GM06990 (cell line): ENCODE results near the gene WDR59.
"Not testable (repeated sequence)": the region's sequence is repeated elsewhere in the genome, so short reads cannot be mapped to it uniquely, and the experiment has no call there.

ENCODE experiments used
- DNase-seq: peaks from one replicate; pipeline ENCODE4 v3.0.0-alpha.2; 2011; ENCODE audit not compliant: insufficient read length; ENCODE audit errors: extremely low read depth
- H3K27me3 ChIP-seq: replicated peaks from 2 replicates; pipeline ENCODE4 v1.6.0; 2011; ENCODE audit warnings: low read length; ENCODE audit not compliant: control insufficient read depth, insufficient read depth
- H3K36me3 ChIP-seq: 2 replicates; pipeline ENCODE4 v1.5.1; 2011; ENCODE audit warnings: low read length; ENCODE audit not compliant: control insufficient read depth, insufficient read depth
- H3K4me3 ChIP-seq: replicated peaks from 2 replicates; pipeline ENCODE4 v1.5.1; 2011; ENCODE audit warnings: low read depth, mild to moderate bottlenecking, control low read depth, low read length
- TF ChIP-seq, protein P1 (sequence below): IDR thresholded peaks from 2 replicates; pipeline ENCODE4 v1.5.1; 2011; ENCODE audit warnings: low read length, control low read depth, mild to moderate bottlenecking, inconsistent platforms; ENCODE audit not compliant: insufficient read depth, poor library complexity, severe bottlenecking

WDR59 gene

DNA sequence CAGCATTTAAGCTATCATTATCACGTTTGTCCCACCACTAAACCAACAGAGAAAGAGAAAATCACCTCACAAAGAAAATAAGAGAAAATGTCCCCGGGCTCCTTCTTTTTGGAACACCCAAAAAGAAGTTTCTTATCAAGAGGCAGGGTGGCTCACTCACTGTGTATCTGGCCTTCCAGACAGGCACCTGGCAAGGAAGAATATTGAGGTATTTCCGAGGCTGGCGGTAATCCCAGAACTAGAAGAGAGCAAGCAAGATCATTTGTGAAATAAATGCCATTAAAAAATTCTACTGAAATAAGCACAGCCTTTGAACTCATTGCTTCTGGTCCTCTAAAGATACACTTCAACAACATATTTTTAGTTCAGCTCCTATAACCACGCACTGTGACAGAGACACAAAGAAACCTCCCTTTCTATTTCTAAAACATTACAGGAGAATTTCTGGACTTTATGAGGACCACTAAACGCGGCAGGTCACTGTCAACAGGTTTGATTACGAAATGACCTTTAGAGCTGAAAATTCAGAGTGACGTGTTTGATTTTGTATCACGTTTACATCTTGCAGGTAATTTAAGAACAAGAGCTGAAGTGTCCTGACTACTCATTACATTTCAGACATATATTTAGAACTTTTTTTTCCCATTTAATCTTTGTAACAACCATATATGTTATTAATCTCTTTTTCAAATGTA is 61.0 kb downstream of the WDR59 start:
- Histone ChIP-seq H3K27me3 (no peaks in the 10 kb centered on the region), H3K4me3 (no peak overlapping the region), H3K36me3 (peaks cover 5% of the 10 kb centered on the region)
- TF ChIP-seq, protein P1, sequence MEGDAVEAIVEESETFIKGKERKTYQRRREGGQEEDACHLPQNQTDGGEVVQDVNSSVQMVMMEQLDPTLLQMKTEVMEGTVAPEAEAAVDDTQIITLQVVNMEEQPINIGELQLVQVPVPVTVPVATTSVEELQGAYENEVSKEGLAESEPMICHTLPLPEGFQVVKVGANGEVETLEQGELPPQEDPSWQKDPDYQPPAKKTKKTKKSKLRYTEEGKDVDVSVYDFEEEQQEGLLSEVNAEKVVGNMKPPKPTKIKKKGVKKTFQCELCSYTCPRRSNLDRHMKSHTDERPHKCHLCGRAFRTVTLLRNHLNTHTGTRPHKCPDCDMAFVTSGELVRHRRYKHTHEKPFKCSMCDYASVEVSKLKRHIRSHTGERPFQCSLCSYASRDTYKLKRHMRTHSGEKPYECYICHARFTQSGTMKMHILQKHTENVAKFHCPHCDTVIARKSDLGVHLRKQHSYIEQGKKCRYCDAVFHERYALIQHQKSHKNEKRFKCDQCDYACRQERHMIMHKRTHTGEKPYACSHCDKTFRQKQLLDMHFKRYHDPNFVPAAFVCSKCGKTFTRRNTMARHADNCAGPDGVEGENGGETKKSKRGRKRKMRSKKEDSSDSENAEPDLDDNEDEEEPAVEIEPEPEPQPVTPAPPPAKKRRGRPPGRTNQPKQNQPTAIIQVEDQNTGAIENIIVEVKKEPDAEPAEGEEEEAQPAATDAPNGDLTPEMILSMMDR: no peak
- DNase-seq: no peak

DNA sequence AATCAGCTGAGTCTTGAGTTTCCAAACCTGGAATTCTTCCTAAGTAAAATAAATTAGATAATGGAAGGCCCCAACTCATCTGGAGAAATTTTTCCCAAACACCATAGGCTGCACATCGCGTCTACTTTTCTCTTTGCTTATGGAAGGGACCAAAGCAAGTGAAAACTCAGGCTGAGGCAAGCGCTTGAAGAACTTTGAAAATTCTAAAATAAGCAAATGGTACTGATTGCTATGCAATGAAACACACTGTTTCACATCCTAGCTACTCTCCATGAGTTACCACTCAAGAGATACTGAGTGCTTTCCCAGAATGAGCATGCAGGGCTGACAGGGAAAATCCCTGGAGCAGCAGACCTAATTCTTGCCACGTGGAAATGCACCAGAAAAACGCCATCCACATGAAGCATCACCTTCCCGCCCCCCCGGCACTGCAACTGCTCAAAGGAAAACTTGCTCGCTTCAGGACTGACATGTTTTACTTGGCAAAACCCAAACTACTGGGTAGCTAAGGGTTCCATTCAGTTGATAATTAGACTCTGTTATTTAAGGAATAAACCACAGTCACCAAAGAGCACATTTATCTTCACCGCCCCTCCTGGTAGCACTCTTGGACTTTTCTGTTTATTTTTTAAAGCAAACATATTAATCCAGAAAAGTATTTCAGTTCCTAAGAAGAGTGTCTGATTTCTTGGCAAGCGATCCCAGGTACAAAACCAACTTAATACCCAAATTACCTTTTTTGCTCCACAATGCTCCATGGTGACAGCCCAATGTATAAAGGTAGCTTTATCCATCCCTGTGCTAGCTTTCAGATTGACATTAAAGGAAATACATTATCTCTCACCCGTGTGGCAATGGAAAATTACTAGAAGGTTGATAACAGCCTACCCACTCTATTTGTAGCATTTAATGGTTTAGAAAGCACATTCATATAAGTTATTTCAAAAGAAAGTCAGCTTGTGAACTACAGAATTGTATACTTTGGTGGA is 62.5 kb downstream of the WDR59 start:
- TF ChIP-seq, protein P1: no peak
- Histone ChIP-seq H3K4me3 (no peak overlapping the region), H3K27me3 (no peaks in the 10 kb centered on the region), H3K36me3 (peaks cover 7% of the 10 kb centered on the region)
- DNase-seq: no peak

DNA sequence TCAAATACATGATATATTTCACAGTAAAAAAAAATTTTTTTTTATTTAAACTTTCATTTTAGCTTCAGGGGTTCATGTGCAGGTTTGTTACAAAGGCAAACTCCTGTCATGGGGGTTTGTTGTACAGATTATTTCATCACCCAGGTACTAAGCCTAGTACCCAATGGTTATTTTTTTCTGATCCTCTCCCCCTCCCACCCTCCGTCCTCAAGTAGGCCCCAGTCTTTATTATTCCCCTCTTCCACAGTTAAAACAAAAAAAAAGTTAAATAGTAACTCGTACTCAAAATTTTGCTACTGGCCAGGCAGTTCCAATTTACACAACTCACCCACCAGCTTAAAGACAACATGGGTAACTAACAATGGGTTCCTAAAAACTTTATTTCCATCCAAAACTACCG is 63.9 kb downstream of the WDR59 start:
- TF ChIP-seq, protein P1: no peak

DNA sequence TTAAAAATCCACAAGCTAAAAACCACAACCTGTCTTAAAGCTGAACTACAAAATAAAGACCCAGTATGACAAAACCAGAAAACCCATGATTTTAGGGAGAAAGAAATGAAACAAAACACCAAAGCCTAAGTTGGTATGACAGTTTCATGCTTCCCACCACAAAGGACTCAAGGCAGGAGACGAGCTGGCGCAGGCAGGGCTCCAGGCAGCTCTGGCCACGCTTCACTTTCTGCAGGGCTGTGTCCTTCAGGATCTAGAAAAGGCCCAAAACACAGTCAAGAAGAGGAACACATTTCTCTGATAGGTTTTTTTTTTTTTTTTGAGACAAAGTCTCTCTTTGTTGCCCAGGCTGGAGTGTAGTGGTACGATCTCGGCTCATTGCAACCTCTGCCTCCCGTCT is 75.3 kb downstream of the WDR59 start:
- H3K27me3 ChIP-seq: no peaks in the 10 kb centered on the region
- H3K36me3 ChIP-seq: peaks cover 8% of the 10 kb centered on the region
- no peak for DNase-seq
- TF ChIP-seq, protein P1: no peak
- no peak overlapping the region for H3K4me3 ChIP-seq

More for the DNA sequence above, 63.9 kb downstream of the WDR59 start:
- H3K36me3 ChIP-seq: peaks cover 10% of the 10 kb centered on the region
- no peak overlapping the region for H3K4me3 ChIP-seq
- DNase-seq: no peak
- H3K27me3 ChIP-seq: no peaks in the 10 kb centered on the region

DNA sequence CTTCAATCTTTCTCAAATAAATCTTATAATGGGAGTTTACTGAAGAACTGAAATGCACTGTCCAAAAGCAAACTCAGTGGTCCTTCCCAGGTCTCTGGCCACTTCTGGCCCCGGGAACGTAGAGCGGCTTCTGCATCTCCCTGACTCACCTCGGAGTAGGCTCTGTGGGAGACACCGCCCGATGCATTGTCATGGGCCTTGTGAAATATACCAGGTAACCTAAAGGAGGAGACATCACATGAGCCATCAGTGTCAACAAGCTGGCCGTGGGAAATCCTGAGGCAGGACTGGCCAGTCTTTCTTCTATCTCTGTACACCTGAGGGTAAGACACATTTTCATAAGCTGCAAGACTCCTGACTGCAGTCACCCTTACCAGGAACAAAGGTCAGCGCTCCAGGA is 76.2 kb downstream of the WDR59 start:
- not testable (repeated sequence) for H3K4me3 ChIP-seq, DNase-seq, H3K27me3 ChIP-seq, H3K36me3 ChIP-seq
